Lower leg skin (tissue), 3 donors: ENCODE measurements around the gene ZNF627.

Experiments
- POLR2A ChIP-seq, 2 donors: fragments of 450-650 bp; IDR thresholded peaks; one replicate each; pipeline ENCODE4 v1.6.1; 2016 to 2017; ENCODE audit warnings: antibody characterized with exemption in 2 of 2, mild to moderate bottlenecking in 1 of 2, moderate library complexity in 1 of 2
- TF ChIP-seq, protein P1 (sequence below), 3 donors: fragments of 450-650 bp; IDR thresholded peaks; one replicate each; pipeline ENCODE4 v1.5.1; 2016; ENCODE audit warnings: antibody characterized with exemption in 3 of 3, mild to moderate bottlenecking in 3 of 3, moderate library complexity in 2 of 3

DNA sequence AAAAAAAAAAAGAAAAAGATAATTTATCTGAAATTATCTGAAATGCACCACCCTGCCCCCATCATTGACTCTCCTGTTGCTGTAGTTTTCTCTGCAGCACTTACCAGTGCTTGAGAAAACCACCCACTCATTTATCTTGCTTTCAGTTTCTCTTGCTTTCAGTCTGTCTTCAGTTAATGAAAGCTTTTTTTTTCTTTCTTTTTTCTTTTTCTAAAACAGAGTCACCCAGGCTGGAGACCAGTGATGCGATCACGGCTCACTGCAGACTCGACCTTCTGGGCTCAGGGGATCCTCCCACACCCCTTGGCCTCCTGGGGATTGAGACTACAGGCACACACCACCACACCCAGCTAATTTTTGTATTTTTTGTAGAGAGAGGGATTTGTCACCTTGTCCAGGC lies 15.5 kb upstream of the ZNF627 start:
- TF ChIP-seq POLR2A (IDR thresholded peaks at IDR 0.05), result no peak
- TF ChIP-seq, protein P1, sequence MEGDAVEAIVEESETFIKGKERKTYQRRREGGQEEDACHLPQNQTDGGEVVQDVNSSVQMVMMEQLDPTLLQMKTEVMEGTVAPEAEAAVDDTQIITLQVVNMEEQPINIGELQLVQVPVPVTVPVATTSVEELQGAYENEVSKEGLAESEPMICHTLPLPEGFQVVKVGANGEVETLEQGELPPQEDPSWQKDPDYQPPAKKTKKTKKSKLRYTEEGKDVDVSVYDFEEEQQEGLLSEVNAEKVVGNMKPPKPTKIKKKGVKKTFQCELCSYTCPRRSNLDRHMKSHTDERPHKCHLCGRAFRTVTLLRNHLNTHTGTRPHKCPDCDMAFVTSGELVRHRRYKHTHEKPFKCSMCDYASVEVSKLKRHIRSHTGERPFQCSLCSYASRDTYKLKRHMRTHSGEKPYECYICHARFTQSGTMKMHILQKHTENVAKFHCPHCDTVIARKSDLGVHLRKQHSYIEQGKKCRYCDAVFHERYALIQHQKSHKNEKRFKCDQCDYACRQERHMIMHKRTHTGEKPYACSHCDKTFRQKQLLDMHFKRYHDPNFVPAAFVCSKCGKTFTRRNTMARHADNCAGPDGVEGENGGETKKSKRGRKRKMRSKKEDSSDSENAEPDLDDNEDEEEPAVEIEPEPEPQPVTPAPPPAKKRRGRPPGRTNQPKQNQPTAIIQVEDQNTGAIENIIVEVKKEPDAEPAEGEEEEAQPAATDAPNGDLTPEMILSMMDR (IDR thresholded peaks at IDR 0.05), result no peak
